ENCODE data around the gene VWA3A.

Gene VWA3A

DNA sequence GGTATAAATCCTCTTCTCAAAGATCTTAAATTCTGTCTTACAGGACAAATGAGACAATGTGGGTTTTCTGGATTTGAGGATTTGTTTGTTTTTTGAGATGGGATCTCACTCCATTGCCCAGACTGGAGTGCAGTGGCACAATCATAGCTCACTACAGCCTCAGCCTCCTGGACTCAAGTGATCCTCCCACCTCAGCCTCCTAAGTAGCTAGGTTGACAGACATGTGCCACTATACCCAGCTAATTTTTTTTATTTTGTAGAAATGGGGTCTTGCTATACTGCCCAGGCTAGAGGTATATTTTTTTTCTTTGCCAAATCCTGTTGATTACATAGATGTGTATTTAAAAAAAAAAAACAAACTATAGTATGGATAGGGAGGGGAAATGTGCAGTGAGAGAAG lies 38.2 kb downstream of the VWA3A start:
- POLR2A ChIA-PET = no interaction called here
- no peak for DNase-seq (ENCODE audit: extremely low spot score)
- TF ChIP-seq NFRKB (IDR thresholded peaks at IDR 0.05) (no peak), BHLHE40 (IDR thresholded peaks at IDR 0.05; ENCODE audit: borderline replicate concordance) (no peak), ARNT (IDR thresholded peaks at IDR 0.05) (no peak), FOXM1 (IDR thresholded peaks at IDR 0.05; ENCODE audit: borderline replicate concordance) (no peak), FOXA1 (IDR thresholded peaks at IDR 0.05) (no peak), CTBP1 (IDR thresholded peaks at IDR 0.05; ENCODE audit: borderline replicate concordance) (no peak), LEF1 (IDR thresholded peaks at IDR 0.05; ENCODE audit: borderline replicate concordance) (no peak), FOXK2 (IDR thresholded peaks at IDR 0.05) (no peak), HDGF (IDR thresholded peaks at IDR 0.05; ENCODE audit: borderline replicate concordance) (no peak), L3MBTL2 (conservative IDR thresholded peaks at IDR 0.05) (no peak), SP1 (IDR thresholded peaks at IDR 0.05) (no peak), SUZ12 (IDR thresholded peaks at IDR 0.05) (no peak), ELF4 (IDR thresholded peaks at IDR 0.05) (no peak), ZNF384 (IDR thresholded peaks at IDR 0.05) (no peak)
- TF ChIP-seq, protein P1, sequence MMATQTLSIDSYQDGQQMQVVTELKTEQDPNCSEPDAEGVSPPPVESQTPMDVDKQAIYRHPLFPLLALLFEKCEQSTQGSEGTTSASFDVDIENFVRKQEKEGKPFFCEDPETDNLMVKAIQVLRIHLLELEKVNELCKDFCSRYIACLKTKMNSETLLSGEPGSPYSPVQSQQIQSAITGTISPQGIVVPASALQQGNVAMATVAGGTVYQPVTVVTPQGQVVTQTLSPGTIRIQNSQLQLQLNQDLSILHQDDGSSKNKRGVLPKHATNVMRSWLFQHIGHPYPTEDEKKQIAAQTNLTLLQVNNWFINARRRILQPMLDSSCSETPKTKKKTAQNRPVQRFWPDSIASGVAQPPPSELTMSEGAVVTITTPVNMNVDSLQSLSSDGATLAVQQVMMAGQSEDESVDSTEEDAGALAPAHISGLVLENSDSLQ (IDR thresholded peaks at IDR 0.05) = no peak
- CTCF ChIA-PET = no interaction called here

DNA sequence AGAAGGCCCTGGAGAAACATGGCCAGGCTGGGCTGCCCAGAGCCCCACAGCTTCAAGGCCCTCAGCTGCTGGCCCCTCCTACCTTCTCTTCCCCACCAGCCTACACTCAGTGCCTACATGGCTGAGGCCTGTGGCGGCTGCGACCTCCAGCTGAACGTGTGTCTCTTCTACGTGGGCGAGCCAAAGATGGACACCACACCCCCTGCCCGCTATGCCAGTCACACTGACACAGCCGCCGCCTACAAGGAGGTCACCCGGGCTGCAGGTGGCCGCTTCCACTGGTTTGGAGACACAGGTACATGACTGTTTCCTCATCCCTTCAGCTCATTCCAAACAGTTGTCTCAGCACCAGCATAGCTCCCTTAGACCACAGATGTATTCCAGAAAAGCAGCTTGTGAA lies 40.5 kb downstream of the VWA3A start:
- ChIA-PET CTCF (interaction anchor here (1.2 kb wide), 1 partner anchor 9 kb away, joined by 4 read pairs; no protein-coding TSS in a partner anchor), POLR2A (no interaction called here)
- TF ChIP-seq TARDBP (IDR thresholded peaks at IDR 0.05) = no peak
- TF ChIP-seq NFRKB (IDR thresholded peaks at IDR 0.05) = no peak
- no peak for TF ChIP-seq ELF4 (IDR thresholded peaks at IDR 0.05)
- TF ChIP-seq SP1 (IDR thresholded peaks at IDR 0.05) = no peak
- TF ChIP-seq L3MBTL2 (conservative IDR thresholded peaks at IDR 0.05) = no peak
- no peak for TF ChIP-seq SUZ12 (IDR thresholded peaks at IDR 0.05)
- TF ChIP-seq FOXK2 (IDR thresholded peaks at IDR 0.05) = no peak
- no peak for DNase-seq (ENCODE audit: extremely low spot score)

DNA sequence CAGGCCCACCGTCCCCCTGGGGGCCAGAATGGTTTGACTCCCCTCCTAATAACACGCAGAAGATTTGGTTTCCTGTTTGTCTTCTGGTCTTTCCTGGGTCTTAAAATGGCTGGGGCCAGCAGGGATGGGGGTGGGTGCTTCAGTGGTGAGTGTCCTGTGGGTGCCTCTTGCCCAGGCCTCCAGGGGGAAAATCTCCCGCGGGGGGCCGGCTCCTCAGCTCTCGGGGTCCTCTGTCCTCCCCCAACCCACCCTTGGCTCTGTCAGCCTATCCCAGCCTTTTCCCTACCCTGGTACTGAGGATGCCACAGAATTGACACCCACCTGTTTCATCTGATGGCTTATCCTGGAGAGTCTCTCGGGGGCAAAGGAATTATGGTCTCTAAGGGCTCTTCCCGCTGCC lies 46.1 kb downstream of the VWA3A start:
- CTCF ChIA-PET = no interaction called here
- POLR2A ChIA-PET = no interaction called here
- no peak for DNase-seq (ENCODE audit: extremely low spot score)
- no peak for TF ChIP-seq ARNT (IDR thresholded peaks at IDR 0.05)
- no peak for TF ChIP-seq HDGF (IDR thresholded peaks at IDR 0.05; ENCODE audit: borderline replicate concordance)
- no peak for TF ChIP-seq TARDBP (IDR thresholded peaks at IDR 0.05)
- TF ChIP-seq CTBP1 (IDR thresholded peaks at IDR 0.05; ENCODE audit: borderline replicate concordance) = no peak
- no peak for TF ChIP-seq SP1 (IDR thresholded peaks at IDR 0.05)
- TF ChIP-seq FOXA1 (IDR thresholded peaks at IDR 0.05) = no peak
- no peak for TF ChIP-seq NFRKB (IDR thresholded peaks at IDR 0.05)
- TF ChIP-seq, protein P1 (IDR thresholded peaks at IDR 0.05) = no peak
- no peak for TF ChIP-seq L3MBTL2 (conservative IDR thresholded peaks at IDR 0.05)
- TF ChIP-seq ELF4 (IDR thresholded peaks at IDR 0.05) = no peak
- no peak for TF ChIP-seq SUZ12 (IDR thresholded peaks at IDR 0.05)
- TF ChIP-seq BHLHE40 (IDR thresholded peaks at IDR 0.05; ENCODE audit: borderline replicate concordance) = no peak
- TF ChIP-seq ZNF384 (IDR thresholded peaks at IDR 0.05) = no peak
- no peak for TF ChIP-seq FOXK2 (IDR thresholded peaks at IDR 0.05)
- no peak for TF ChIP-seq FOXM1 (IDR thresholded peaks at IDR 0.05; ENCODE audit: borderline replicate concordance)
- no peak for TF ChIP-seq LEF1 (IDR thresholded peaks at IDR 0.05; ENCODE audit: borderline replicate concordance)

DNA sequence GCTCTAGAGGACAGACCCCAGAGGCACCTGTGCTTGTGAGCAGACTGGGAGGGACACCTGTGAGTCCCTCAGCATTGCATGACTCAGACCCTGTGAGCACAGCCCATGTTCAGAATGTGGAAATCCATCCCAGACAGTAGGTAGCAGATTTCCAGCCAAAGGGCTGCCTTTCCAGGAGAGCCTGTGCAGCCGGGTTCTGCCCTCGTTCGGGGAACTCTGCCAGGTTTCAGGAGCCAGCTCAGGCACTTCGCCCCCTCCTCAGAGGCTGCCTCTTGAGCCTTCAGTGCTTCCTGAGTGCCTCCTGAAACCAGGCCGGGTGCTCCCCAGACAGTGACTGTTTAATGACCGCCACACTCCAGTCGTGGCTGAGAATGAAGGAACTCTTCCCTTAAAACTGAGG lies 46.7 kb downstream of the VWA3A start:
- ChIA-PET CTCF (interaction anchor here (1.4 kb wide), 1 partner anchor 44 kb away, joined by 3 read pairs; no protein-coding TSS in a partner anchor), POLR2A (no interaction called here)
- DNase-seq (ENCODE audit: extremely low spot score) = no peak
- TF ChIP-seq ARNT (IDR thresholded peaks at IDR 0.05) (no peak), NFRKB (IDR thresholded peaks at IDR 0.05) (no peak), SP1 (IDR thresholded peaks at IDR 0.05) (no peak), SUZ12 (IDR thresholded peaks at IDR 0.05) (no peak), ELF4 (IDR thresholded peaks at IDR 0.05) (no peak)

DNA sequence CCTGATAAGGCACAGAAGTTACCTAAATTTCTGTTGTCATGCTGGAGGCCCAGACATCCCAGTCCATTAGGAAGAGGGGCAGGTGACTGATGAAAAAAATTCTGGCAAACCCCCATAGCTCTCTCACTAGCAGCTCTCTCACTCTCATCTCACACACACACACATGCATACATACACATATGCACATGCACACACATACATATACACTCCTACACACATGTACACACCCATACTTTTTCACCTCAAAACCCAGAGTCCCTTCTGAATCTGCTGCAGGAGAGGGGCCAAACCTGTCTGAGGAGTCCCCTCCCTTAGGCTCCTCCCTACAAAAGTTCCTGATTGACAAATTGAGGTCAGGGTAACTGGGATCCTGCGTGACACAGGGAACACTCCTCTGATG lies 47.4 kb downstream of the VWA3A start:
- TF ChIP-seq ZNF384 (IDR thresholded peaks at IDR 0.05) (no peak), L3MBTL2 (conservative IDR thresholded peaks at IDR 0.05) (no peak), ARNT (IDR thresholded peaks at IDR 0.05) (no peak), ELF4 (IDR thresholded peaks at IDR 0.05) (no peak), NFRKB (IDR thresholded peaks at IDR 0.05) (no peak), SUZ12 (IDR thresholded peaks at IDR 0.05) (no peak), LEF1 (IDR thresholded peaks at IDR 0.05; ENCODE audit: borderline replicate concordance) (no peak), HDGF (IDR thresholded peaks at IDR 0.05; ENCODE audit: borderline replicate concordance) (no peak), FOXA1 (IDR thresholded peaks at IDR 0.05) (no peak), SP1 (IDR thresholded peaks at IDR 0.05) (no peak), FOXM1 (IDR thresholded peaks at IDR 0.05; ENCODE audit: borderline replicate concordance) (no peak), BHLHE40 (IDR thresholded peaks at IDR 0.05; ENCODE audit: borderline replicate concordance) (no peak)
- TF ChIP-seq, protein P1 (IDR thresholded peaks at IDR 0.05) = no peak
- CTCF ChIA-PET = interaction anchor here (0.6 to 1.4 kb wide), 3 partner anchors 8 to 43 kb away, joined by 3 read pairs; no protein-coding TSS in a partner anchor
- POLR2A ChIA-PET = no interaction called here
- no peak for DNase-seq (ENCODE audit: extremely low spot score)

DNA sequence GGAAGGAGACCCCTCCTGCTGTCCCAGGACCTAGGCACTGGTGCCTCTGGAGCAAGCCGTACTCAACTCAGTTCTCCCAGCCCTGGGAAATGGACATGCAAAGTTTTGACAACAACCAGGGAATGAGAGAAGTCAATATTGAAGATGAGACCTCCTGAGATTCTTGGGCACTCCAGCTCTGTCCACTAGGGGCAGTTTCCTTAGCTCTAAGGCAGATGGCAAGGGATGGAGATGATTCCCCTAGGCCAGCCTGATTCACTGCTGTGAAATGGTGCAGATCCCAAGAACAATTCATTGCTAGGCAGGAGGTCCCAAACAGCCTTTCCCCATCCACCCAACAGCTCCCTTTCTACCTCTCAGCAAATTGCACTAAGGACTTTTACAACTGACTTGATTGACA lies 49.4 kb downstream of the VWA3A start:
- peak; percentile 67 for DNase-seq (ENCODE audit: extremely low spot score)

More for the DNA sequence above, 49.4 kb downstream of the VWA3A start:
- ChIA-PET POLR2A (no interaction called here), CTCF (interaction anchor here (0.5 to 1.5 kb wide), 8 partner anchors 9 to 1298 kb away, joined by 3 to 5 read pairs (median 4); no protein-coding TSS in a partner anchor)
- TF ChIP-seq LEF1 (IDR thresholded peaks at IDR 0.05; ENCODE audit: borderline replicate concordance) = no peak
- TF ChIP-seq, protein P1 (IDR thresholded peaks at IDR 0.05) = peak; percentile 42; the same call in 1 of the 2 replicates
